Measurements from ENCODE around the gene COMT. TPM values are rescaled to one million over a fixed set of nuclear protein-coding genes. Genes with fewer than 3 reads are reported as not detected.
A peak's percentile ranks its signal among the peaks of the same experiment; 100 is the strongest.

Gene COMT
- total and polyA plus RNA-seq, 9 of the 15 experiments (the other 6 are each of a cell fraction or from before 2014, with no cell fraction given): 12.5 to 351 (median 155) TPM

GRCh38 chr22:19962246-19962908 lies 20.8 kb downstream of the COMT start (continued):
- TF ChIP-seq ZNF449 (CRISPR knock-in tag; IDR thresholded peaks at IDR 0.05): no peak

- FAIRE-seq: no peak
- TF ChIP-seq ELF4 (CRISPR knock-in tag; IDR thresholded peaks at IDR 0.05) (no peak), EGR1 (conservative IDR thresholded peaks at IDR 0.05) (0 out of 2 replicates have a peak, but pooled peaks have one; percentile 26), MAZ (CRISPR knock-in tag; conservative IDR thresholded peaks at IDR 0.05 in 1 of 2, IDR thresholded peaks at IDR 0.05 in 1 of 2) (no peak), SIX5 (IDR thresholded peaks at IDR 0.05; ENCODE audit: borderline replicate concordance in 1 of 2, insufficient read depth in 1 of 2, low read depth in 1 of 2, low read length in 2 of 2) (no peak), ZNF280B (CRISPR knock-in tag; IDR thresholded peaks at IDR 0.05) (0 out of 2 replicates have a peak, but pooled peaks have one; percentile 5), ZNF583 (CRISPR knock-in tag; IDR thresholded peaks at IDR 0.05) (0 out of 2 replicates have a peak, but pooled peaks have one; percentile 27), FUS (optimal IDR thresholded peaks at IDR 0.05; ENCODE audit: low read depth, low read length) (no peak), ZNF347 (CRISPR knock-in tag; IDR thresholded peaks at IDR 0.05; ENCODE audit: low read depth) (no peak), HNRNPUL1 (IDR thresholded peaks at IDR 0.05; ENCODE audit: low read length) (peak; percentile 72; the same call in 1 of the 2 replicates), ZNF316 (IDR thresholded peaks at IDR 0.05) (no peak), ZBTB7A (IDR thresholded peaks at IDR 0.05; ENCODE audit: borderline replicate concordance, control insufficient read depth, low read depth, low read length) (0 out of 2 replicates have a peak, but pooled peaks have one; percentile 43), SMARCC2 (IDR thresholded peaks at IDR 0.05; ENCODE audit: low read depth) (no peak), ZNF174 (CRISPR knock-in tag; IDR thresholded peaks at IDR 0.05) (no peak), NFIC (IDR thresholded peaks at IDR 0.05) (no peak)
These were observed 21.6 kb downstream of the COMT start for GRCh38 chr22:19962909-19963806.

More at GRCh38 chr22:19962909-19963806, 21.6 kb downstream of the COMT start:
- H3K36me3 ChIP-seq (ENCODE audit: control insufficient read depth, insufficient read depth, low read length): peaks cover 61% of the 10 kb centered on the region; the same call in 2 of the 3 replicates
- peak overlapping the region in 1 of 2 experiments; percentile 73; a peak in 2 of 4 replicates for H3K9ac ChIP-seq (ENCODE audit: insufficient read depth in 1 of 2, low read depth in 2 of 2, low read length in 2 of 2)
- no peak overlapping the region for H3K27ac ChIP-seq (ENCODE audit: extremely low read depth, low read depth, low read length)
- ChIA-PET CTCF (ENCODE audit: low intra/inter-chr PET ratio) (interaction anchor here (0.6 kb wide), 1 partner anchor 148 kb away, joined by 4 read pairs; no protein-coding TSS in a partner anchor), POLR2A (interaction anchor here (0.5 to 13.7 kb wide), 11 partner anchors 10 to 347 kb away, joined by 3 to 115 read pairs (median 4); partner anchors contain the start of gene TRMT2A)
- peaks cover 41% of the 10 kb centered on the region for H4K20me1 ChIP-seq (replicated peaks; ENCODE audit: control insufficient read depth, insufficient read depth, low read length)
- H3K4me1 ChIP-seq (replicated peaks in 1 of 2; ENCODE audit: control insufficient read depth in 2 of 2, insufficient read depth in 2 of 2, low read length in 2 of 2): peaks cover 27 to 70% of the 10 kb centered on the region in 2 experiments
- in situ Hi-C loops (cut with MboI): no loop called here
- H3K9me3 ChIP-seq (replicated peaks; ENCODE audit: control insufficient read depth, insufficient read depth, low read depth, low read length): no peaks in the 10 kb centered on the region
- intact Hi-C loops (cut with micrococcal nuclease): no loop called here
- H3K4me2 ChIP-seq (ENCODE audit: insufficient read depth, low read length): no peak overlapping the region
- peaks cover 4% of the 10 kb centered on the region for H3K9me1 ChIP-seq (ENCODE audit: control insufficient read depth, insufficient read depth, low read length)
- ATAC-seq (no peak), DNase-seq (ENCODE audit: extremely low read depth in 1 of 4, low spot score in 3 of 4) (no peak)
- 91% methylated on average over 30 of the region's 30 CpGs for WGBS (ENCODE audit: insufficient coverage, low coverage, missing lambda C conversion rate)
- no peak overlapping the region for H2AFZ ChIP-seq (ENCODE audit: low read depth, low read length)
- H3K27me3 ChIP-seq (ENCODE audit: control insufficient read depth in 2 of 2, insufficient read depth in 2 of 2, low read length in 2 of 2): no peaks in the 10 kb centered on the region
- BruUV-seq (replicated peaks): no TSS peak
- no peak overlapping the region for H3K4me3 ChIP-seq
- peaks cover 11% of the 10 kb centered on the region; the same call in 1 of the 3 replicates for H3K79me2 ChIP-seq (ENCODE audit: control insufficient read depth, insufficient read depth, low read length)
